ENCODE measurements around the gene HSPBAP1.

GRCh38 chr3:122803977-122804376 is 10.3 kb upstream of the HSPBAP1 start:
- TF ChIP-seq CTCF (IDR thresholded peaks at IDR 0.05), result no peak
- no peak for TF ChIP-seq POLR2A (IDR thresholded peaks at IDR 0.05)
